ENCODE data around the gene C1orf115.

GRCh38 chr1:220701974-220702373 lies 11.8 kb downstream of the C1orf115 start:
- TF ChIP-seq, protein P1, sequence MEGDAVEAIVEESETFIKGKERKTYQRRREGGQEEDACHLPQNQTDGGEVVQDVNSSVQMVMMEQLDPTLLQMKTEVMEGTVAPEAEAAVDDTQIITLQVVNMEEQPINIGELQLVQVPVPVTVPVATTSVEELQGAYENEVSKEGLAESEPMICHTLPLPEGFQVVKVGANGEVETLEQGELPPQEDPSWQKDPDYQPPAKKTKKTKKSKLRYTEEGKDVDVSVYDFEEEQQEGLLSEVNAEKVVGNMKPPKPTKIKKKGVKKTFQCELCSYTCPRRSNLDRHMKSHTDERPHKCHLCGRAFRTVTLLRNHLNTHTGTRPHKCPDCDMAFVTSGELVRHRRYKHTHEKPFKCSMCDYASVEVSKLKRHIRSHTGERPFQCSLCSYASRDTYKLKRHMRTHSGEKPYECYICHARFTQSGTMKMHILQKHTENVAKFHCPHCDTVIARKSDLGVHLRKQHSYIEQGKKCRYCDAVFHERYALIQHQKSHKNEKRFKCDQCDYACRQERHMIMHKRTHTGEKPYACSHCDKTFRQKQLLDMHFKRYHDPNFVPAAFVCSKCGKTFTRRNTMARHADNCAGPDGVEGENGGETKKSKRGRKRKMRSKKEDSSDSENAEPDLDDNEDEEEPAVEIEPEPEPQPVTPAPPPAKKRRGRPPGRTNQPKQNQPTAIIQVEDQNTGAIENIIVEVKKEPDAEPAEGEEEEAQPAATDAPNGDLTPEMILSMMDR (IDR thresholded peaks at IDR 0.05; ENCODE audit: insufficient read depth, low read length, poor library complexity, severe bottlenecking): no peak
- TF ChIP-seq EZH2phosphoT487 (conservative IDR thresholded peaks at IDR 0.05; ENCODE audit: low read length): no peak
